GM10266 (cell line): Measurements from ENCODE around the gene HMCN2.

Experiments
- DNase-seq: peaks from one replicate; pipeline ENCODE4 v3.0.0; 2012; ENCODE audit errors: extremely low spot score
- CTCF ChIP-seq: IDR thresholded peaks from 2 replicates; pipeline ENCODE4 v1.5.1; 2012; ENCODE audit warnings: mild to moderate bottlenecking, low read depth; ENCODE audit not compliant: control insufficient read depth, insufficient read depth; ENCODE audit errors: missing control alignments

Gene HMCN2

GRCh38 chr9:130225586-130225985, 40.0 kb upstream of the HMCN2 start:
- TF ChIP-seq CTCF: no peak
- DNase-seq: no peak

GRCh38 chr9:130226112-130226511, 39.4 kb upstream of the HMCN2 start:
- DNase-seq: no peak
- no peak for TF ChIP-seq CTCF

- TF ChIP-seq CTCF: no peak
- no peak for DNase-seq
Observed at GRCh38 chr9:130227833-130228232, 37.7 kb upstream of the HMCN2 start.

GRCh38 chr9:130229759-130230158, 35.8 kb upstream of the HMCN2 start:
- no peak for DNase-seq
- TF ChIP-seq CTCF: no peak

GRCh38 chr9:130230631-130231030, 34.9 kb upstream of the HMCN2 start:
- TF ChIP-seq CTCF: no peak
- no peak for DNase-seq

GRCh38 chr9:130232899-130233586, 32.5 kb upstream of the HMCN2 start:
- no peak for DNase-seq
- no peak for TF ChIP-seq CTCF

- TF ChIP-seq CTCF: no peak
- DNase-seq: no peak
Observed at GRCh38 chr9:130233587-130233945, 32.0 kb upstream of the HMCN2 start.
